ENCODE results near the gene CDH5. TPM values are rescaled to one million over a fixed set of nuclear protein-coding genes. Genes with fewer than 3 reads are reported as not detected.

CDH5 gene
- total and polyA plus RNA-seq, 4 donors = 5.5 to 21.9 (median 17.5) TPM

DNA sequence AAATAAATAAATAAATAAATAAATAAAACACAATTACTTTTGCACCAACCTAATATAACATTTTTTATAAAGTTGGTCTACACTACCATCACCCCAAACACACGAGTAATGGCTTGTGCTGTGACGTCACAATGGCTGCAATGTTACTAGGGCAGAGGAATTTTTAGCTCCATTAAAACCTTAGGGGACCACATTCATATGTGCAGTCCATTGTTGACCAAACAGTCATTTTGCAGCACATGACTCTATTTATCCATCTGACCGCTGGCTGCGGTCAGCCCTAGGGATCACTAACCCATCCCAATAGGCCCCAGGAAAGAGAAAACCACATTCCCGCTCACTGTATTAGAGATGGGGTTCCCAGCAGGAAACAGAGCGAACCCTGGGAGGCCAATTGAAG is 9.6 kb downstream of the CDH5 start:
- Histone ChIP-seq H3K9me3 (ENCODE audit: control insufficient read depth in 4 of 4, low read length in 3 of 4) (no peaks in the 10 kb centered on the region), H3K36me3 (ENCODE audit: control insufficient read depth in 4 of 4, insufficient read depth in 3 of 4, low read depth in 1 of 4, low read length in 3 of 4) (no peaks in the 10 kb centered on the region), H3K4me1 (ENCODE audit: control insufficient read depth in 4 of 4, insufficient read depth in 4 of 4, low read length in 3 of 4) (peaks cover 0 to 8% (median 1%) of the 10 kb centered on the region in 4 donors), H3K9ac (ENCODE audit: low read depth in 1 of 2, low read length in 2 of 2) (no peak overlapping the region), H3K27ac (ENCODE audit: low read depth in 1 of 2, low read length in 2 of 2) (peak overlapping the region; percentile 3 to 61), H3K27me3 (ENCODE audit: control insufficient read depth in 4 of 4, insufficient read depth in 4 of 4, low read length in 3 of 4) (no peaks in the 10 kb centered on the region), H3K4me3 (ENCODE audit: low read depth in 1 of 3, low read length in 3 of 3) (no peak overlapping the region)
- 87% methylated on average over 6 of the region's 6 CpGs for WGBS
- no peak for TF ChIP-seq FOXA1 (IDR thresholded peaks at IDR 0.05)
- TF ChIP-seq, protein P1, sequence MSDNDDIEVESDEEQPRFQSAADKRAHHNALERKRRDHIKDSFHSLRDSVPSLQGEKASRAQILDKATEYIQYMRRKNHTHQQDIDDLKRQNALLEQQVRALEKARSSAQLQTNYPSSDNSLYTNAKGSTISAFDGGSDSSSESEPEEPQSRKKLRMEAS (IDR thresholded peaks at IDR 0.05) = no peak
- TF ChIP-seq RXRA (IDR thresholded peaks at IDR 0.05) = no peak
- no peak for TF ChIP-seq ZBTB33 (IDR thresholded peaks at IDR 0.05)
- TF ChIP-seq TAF1 (conservative IDR thresholded peaks at IDR 0.05) = no peak
- no peak for TF ChIP-seq RAD21 (IDR thresholded peaks at IDR 0.05)
- no peak for TF ChIP-seq HNF4G (IDR thresholded peaks at IDR 0.05)
- no peak for TF ChIP-seq CTCF (IDR thresholded peaks at IDR 0.05; ENCODE audit: low read depth, low read length, missing input control)
- no peak for TF ChIP-seq NR2F2 (IDR thresholded peaks at IDR 0.05)
- no peak for TF ChIP-seq JUND (IDR thresholded peaks at IDR 0.05)
- no peak for TF ChIP-seq SP1 (IDR thresholded peaks at IDR 0.05)
- no peak for TF ChIP-seq FOXA2 (IDR thresholded peaks at IDR 0.05)
- TF ChIP-seq HNF4A (conservative IDR thresholded peaks at IDR 0.05) = no peak
- DNase-seq (ENCODE audit: low spot score) = no peak

- no peak overlapping the region for H3K4me3 ChIP-seq (ENCODE audit: low read depth in 1 of 3, low read length in 3 of 3)
- H3K36me3 ChIP-seq (ENCODE audit: control insufficient read depth in 4 of 4, insufficient read depth in 3 of 4, low read depth in 1 of 4, low read length in 3 of 4) = no peaks in the 10 kb centered on the region
- H3K27ac ChIP-seq (ENCODE audit: low read depth in 1 of 2, low read length in 2 of 2) = peak overlapping the region; percentile 3 to 61
- no peaks in the 10 kb centered on the region for H3K27me3 ChIP-seq (ENCODE audit: control insufficient read depth in 4 of 4, insufficient read depth in 4 of 4, low read length in 3 of 4)
- no peaks in the 10 kb centered on the region for H3K9me3 ChIP-seq (ENCODE audit: control insufficient read depth in 4 of 4, low read length in 3 of 4)
- H3K9ac ChIP-seq (ENCODE audit: low read depth in 1 of 2, low read length in 2 of 2) = no peak overlapping the region
- WGBS = 83% methylated on average over 10 of the region's 10 CpGs
- no peak for DNase-seq (ENCODE audit: low spot score)
- peaks cover 0 to 6% (median 0%) of the 10 kb centered on the region in 4 donors for H3K4me1 ChIP-seq (ENCODE audit: control insufficient read depth in 4 of 4, insufficient read depth in 4 of 4, low read length in 3 of 4)
- TF ChIP-seq YY1 (IDR thresholded peaks at IDR 0.05) (no peak), ZBTB33 (IDR thresholded peaks at IDR 0.05) (no peak), RAD21 (IDR thresholded peaks at IDR 0.05) (no peak), GABPA (IDR thresholded peaks at IDR 0.05 in 1 of 2, conservative IDR thresholded peaks at IDR 0.05 in 1 of 2) (no peak), RXRA (IDR thresholded peaks at IDR 0.05) (no peak), FOXA2 (IDR thresholded peaks at IDR 0.05) (no peak), JUND (IDR thresholded peaks at IDR 0.05) (no peak), NR2F2 (IDR thresholded peaks at IDR 0.05) (no peak), FOXA1 (IDR thresholded peaks at IDR 0.05) (no peak), EGR1 (IDR thresholded peaks at IDR 0.05; ENCODE audit: low read depth in 2 of 2) (no peak), SP1 (IDR thresholded peaks at IDR 0.05) (no peak), CTCF (IDR thresholded peaks at IDR 0.05; ENCODE audit: low read depth, low read length, missing input control) (no peak), TAF1 (conservative IDR thresholded peaks at IDR 0.05) (no peak)
- TF ChIP-seq, protein P1 (IDR thresholded peaks at IDR 0.05) = no peak
- TF ChIP-seq, protein P2, sequence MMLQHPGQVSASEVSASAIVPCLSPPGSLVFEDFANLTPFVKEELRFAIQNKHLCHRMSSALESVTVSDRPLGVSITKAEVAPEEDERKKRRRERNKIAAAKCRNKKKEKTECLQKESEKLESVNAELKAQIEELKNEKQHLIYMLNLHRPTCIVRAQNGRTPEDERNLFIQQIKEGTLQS (IDR thresholded peaks at IDR 0.05) = no peak
- TF ChIP-seq, protein P3, sequence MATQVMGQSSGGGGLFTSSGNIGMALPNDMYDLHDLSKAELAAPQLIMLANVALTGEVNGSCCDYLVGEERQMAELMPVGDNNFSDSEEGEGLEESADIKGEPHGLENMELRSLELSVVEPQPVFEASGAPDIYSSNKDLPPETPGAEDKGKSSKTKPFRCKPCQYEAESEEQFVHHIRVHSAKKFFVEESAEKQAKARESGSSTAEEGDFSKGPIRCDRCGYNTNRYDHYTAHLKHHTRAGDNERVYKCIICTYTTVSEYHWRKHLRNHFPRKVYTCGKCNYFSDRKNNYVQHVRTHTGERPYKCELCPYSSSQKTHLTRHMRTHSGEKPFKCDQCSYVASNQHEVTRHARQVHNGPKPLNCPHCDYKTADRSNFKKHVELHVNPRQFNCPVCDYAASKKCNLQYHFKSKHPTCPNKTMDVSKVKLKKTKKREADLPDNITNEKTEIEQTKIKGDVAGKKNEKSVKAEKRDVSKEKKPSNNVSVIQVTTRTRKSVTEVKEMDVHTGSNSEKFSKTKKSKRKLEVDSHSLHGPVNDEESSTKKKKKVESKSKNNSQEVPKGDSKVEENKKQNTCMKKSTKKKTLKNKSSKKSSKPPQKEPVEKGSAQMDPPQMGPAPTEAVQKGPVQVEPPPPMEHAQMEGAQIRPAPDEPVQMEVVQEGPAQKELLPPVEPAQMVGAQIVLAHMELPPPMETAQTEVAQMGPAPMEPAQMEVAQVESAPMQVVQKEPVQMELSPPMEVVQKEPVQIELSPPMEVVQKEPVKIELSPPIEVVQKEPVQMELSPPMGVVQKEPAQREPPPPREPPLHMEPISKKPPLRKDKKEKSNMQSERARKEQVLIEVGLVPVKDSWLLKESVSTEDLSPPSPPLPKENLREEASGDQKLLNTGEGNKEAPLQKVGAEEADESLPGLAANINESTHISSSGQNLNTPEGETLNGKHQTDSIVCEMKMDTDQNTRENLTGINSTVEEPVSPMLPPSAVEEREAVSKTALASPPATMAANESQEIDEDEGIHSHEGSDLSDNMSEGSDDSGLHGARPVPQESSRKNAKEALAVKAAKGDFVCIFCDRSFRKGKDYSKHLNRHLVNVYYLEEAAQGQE (IDR thresholded peaks at IDR 0.05) = no peak
These were observed 10.2 kb downstream of the CDH5 start for GRCh38 chr16:66376577-66377305.
